Stromal cell of bone marrow (primary cell): ENCODE results near the gene SNORC.
"Not testable (repeated sequence)": the region's sequence is repeated elsewhere in the genome, so short reads cannot be mapped to it uniquely, and the experiment has no call there.

Source experiments
- DNase-seq: peaks from one replicate; pipeline ENCODE4 v3.0.0-alpha.2; 2012; ENCODE audit warnings: low read depth

Gene SNORC

DNA sequence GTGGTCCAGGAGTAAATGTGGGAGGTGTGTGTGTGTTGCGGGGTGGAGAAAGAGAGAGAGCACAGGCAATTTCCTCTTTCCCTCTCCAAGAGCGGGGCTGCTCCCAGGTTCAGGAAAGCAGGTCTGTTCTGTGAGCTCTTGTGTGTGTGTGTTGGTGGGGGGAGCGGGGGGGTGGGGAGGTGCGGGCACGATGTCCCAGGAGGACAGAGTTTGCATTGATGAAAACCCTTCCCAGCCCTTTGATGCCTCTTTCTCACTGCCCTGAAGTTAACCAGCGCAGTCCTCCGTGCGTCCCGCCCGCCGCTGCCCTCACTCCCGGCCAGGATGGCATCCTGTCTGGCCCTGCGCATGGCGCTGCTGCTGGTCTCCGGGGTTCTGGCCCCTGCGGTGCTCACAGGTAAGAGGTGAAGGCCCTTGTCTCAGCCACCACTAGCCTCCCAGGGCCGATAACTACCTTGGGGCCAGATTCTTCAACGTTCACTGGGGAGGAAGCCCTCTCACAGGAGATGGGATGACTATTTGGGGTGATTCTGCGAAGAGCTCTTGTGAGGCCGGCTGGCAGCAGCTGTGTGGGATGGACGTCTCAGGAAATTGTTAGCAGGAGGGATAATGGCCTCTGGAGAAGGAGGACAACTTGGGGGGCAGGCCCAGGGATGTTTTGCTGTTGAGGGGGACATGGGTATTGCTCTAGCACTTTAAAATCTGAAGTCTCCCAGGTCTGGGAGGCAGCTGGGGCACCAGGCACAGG is at the start of gene SNORC:
SNORC (plus strand) TSS at position 247 of the 748 bp plus-strand sequence; CDS start at position 325, 78 bp downstream.
- no peak for DNase-seq

DNA sequence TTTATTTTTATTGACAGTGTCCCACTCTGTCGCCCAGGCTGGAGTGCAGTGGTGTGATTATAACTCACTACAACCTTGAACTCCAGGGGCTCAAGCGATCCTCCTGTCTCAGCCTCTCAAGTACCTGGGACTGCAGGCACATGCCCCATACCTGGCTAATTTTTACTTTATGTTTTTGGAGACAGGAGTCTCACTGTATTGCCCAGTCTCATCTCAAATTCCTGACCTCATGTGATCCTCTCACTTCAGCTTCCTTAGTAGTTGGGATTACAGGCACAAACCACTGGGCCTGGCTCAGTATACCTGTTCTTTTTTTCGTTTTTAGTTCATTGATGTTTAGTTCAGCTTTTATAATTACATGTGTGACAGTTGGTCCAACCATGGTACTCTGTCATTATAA is 40.1 kb upstream of the SNORC start:
- DNase-seq = no peak

DNA sequence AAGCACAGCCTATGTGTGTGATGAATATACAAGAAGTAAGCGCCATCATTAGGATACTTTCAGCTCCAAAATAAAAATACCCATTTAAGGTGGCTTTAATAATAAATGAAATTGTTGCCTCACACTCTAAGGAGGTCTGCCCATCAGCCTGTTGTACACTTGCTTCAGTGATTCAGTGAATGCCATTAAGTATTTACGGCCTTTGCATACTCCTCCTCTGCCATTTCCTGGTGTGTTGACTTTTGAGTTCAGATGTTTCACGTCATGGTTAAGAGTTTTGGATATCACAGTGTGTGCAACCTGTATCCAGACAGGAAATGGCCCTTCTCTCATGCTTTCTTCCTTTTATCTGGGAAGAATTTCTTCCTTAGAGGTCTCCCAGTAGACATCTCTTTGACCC is 38.6 kb upstream of the SNORC start:
- DNase-seq = no peak

DNA sequence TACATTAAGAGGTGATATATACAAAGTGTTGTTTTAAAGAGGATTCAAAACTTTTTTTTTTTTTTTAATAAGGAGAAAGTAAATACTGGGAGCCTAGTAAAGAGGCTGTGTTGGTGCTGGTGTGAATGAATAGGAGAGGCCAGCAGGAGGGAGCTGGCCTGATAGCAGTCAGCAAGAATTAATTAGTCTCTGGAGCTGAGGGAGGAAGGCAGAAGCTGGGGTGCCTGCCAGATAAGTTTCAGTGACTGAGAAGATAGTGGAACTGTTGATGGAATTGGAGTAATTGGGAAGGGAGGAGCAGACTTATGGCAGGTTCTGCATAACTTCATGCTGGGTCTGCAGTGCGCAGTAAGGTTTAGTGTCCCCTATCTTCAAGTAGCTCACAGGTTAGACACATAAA is 36.2 kb upstream of the SNORC start:
- no peak for DNase-seq

DNA sequence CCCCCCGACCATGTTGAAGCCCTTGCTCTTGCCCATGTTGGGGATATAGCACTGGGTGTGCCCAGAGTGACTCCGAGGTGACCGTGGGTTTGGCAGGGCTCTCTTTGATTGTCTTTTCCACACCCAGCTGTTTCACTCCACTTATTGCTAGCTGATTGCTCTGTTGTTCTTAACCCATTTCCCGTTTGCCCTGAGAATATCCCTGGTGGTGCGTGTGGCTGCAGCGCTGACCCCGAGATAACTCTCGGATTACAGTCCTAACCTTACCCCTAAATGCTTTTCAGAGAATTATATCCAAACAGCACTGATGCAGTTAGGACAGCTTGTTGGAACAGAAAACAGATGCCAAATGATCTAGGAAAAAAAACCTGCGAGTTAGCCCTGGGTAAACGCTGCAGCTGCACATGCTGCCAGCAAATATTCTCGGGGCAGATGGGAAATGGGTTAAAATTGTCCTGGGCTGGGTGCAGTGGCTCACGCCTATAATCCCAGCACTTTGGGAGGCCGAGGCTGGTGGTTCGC is 34.3 kb upstream of the SNORC start:
- no peak for DNase-seq

DNA sequence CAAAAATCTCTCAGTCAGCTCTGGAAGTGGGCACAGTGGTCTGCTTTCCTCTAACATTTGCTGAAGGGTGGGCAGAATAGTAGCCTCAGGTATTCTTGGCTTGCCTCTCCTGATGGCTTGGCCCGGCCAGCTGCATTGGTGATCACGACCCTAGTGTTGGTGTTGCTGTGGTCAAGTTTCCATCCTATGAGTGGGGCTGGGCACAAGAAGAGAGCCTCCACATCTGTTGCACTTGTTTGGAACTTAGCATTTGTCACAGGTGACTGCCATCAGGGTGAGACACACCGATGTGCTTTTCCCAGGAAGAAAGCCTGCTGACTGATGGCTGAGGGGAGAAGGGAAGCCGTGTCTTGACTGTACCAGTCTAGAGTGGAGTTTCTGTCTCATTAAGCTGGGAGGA is 33.1 kb upstream of the SNORC start:
- DNase-seq = no peak

DNA sequence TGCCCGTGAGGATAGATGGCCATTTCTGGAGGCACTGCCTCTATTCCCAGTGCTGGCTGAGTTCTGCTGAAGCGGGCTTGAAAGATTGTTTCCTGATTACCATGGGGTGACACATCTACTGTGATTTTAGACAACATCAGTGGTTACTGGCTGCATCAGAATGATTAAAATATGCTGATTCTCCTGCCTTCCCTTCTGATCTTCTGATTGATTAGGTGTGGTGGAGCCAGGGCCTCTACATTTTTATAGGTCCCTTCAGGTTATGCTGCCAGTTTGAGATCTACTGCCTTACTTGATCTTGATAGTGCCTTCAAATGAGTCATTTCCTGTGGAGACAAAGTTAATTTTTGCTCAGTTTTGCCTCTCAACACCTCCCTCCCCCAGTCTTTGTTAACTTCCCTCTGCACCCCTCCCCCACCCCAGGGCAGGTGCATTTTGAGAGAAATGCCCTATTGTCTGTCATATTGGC is 31.6 kb upstream of the SNORC start:
- DNase-seq = no peak

DNA sequence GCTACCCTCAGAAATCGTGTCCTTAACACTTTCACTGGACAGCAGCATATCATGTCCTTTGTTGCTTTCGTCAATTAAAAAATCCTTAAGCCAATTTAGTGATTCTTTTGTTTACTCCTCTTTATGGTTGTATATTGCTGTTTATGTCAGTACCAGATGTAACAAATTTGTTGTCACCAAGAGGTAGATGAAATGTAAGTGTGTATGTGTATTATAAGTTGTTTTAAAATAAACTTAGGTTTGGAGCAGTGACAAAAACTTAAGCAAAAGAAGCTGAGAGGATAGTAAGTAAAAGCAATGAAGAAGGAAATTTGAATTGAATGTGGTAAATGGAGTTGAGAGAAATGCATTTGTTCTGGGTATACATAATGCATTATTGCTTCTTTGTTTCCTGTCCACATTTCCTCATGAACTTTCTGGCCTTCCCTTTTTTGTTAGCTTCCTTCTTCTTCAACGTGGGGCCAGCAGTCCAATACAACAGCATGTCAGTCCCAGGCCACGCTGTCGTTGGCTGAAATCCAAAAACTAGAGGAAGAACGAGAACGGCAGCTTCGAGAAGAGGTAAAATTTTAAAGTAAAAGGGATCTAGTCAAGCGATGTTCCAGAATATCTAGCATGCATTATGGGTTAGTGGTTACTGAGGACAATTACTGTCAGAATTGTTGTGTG is 30.5 kb upstream of the SNORC start:
- no peak for DNase-seq

DNA sequence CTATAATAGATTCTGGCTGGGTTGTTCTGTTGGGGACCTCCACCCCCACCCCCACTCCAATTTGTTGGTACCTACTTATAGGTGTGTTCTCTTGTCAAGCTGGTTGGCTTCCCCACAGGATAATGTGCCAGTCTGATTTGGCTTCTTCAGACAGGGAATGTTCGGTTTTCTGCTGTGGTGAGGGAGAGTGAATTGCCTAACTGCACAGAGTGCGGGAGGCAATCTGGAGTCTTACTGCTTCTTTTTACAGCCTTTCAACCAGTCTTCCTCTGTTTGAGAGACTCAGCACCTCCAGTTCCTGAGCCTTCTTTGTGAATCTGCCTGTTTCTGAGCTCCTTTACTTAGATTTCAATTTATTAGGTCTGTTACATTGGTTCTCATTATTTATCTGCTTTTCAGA is 27.4 kb upstream of the SNORC start:
- no peak for DNase-seq

DNA sequence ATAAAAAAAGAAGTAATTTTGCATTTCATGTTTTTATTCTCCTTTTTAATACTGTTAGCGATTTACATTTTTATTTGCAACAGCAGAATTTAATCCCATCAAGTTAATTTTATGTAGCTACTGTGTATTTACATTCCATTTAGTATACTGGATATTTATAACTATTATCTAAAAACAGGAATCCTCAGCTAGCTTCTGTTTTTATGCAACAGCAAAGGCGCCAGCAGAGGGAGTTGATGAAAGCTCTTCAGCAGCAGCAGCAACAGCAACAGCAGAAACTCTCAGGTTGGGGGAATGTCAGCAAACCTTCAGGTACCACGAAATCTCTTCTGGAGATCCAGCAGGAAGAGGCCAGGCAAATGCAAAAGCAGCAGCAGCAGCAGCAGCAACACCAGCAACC is 26.2 kb upstream of the SNORC start:
- no peak for DNase-seq

DNA sequence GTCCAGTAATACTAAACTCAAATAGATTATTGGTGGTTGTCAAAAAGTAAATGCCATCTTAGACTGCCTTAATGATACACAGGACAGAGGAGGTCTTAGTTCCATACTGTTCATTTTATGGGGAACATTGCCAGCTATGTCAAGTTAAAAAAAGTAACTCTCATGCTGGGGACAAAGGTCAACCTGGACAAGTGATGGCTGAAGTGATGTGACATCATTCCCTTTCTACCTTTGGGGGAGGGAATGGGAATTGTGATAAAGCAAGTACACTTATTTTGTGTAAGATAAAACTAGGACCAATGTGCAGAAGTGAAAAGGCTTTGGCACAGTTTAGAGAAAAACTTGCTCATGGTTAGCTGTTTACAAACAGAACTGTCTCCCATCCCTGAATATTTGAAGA is 24.0 kb upstream of the SNORC start:
- DNase-seq = no peak

DNA sequence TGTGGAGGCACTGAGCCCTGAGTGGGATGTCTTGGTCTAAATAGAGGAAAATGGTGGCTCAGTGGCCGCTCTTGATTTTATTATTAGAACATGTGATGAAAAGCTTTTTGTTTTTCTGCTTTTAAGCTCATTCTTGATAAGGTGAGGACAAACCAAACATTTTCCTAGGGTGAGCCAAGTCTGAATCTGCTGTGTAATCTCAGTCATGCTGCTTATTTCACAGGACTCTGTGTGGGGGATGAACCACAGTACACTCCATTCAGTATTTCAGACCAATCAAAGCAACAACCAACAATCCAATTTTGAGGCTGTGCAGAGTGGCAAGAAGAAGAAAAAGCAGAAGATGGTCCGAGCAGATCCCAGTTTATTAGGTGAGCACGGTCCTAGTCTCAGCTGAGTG is 20.0 kb upstream of the SNORC start:
- DNase-seq = no peak

DNA sequence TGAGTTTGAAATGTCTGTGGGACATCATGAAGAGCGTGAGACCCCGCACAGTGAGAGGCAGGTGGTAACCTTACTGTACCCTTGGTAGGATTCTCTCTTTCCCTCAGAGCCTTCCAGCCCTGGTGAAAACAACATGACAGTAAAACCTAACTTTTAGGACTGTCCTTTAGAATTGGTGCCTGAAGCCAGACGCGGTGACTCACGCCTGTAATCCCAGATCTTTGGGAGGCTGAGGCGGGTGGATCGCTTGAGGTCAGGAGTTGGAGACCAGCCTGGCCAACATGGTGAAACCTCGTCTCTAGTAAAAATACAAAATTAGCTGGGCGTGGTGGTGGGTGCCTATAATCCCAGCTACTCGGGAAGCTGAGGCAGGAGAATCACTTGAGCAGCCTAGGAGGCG is 18.0 kb upstream of the SNORC start:
- not testable (repeated sequence) for DNase-seq

DNA sequence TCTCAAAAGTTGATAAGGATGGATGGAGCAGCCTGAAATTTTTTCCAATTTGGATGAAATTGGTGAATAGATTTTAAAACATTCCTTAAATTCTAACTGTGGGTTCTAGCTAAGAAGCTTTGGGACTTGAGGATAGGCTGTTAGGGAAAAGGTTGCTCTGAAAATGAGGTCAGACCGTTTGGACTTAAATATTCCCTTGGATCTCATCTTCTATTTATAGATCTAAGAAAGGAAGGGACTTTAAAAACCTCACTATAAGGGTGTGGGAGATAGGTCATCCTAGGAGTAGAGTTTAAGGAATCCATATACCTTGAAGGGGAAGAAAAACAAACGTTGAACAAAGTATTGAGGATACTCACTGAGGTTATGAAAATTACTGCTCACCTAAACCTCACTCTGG is 17.4 kb upstream of the SNORC start:
- no peak for DNase-seq

DNA sequence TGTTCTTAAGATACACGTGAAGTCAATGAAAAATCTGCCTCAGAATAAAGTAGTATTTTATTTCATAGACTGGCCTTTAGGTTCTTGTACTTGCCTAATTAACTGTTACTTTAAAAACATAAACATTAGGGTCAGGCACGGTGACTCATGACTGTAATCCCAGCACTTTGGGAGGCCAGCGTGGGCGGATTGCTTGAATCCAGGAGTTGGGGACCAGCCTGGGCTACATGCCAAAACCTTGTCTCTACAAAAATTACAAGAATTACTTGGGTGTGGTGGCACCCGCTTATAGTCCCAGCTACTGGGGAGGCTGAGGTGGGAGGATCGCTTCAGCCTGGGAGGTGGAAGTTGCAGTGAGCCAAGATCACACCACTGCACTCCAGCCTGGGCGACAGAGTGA is 16.0 kb upstream of the SNORC start:
- DNase-seq = peak; percentile 24

DNA sequence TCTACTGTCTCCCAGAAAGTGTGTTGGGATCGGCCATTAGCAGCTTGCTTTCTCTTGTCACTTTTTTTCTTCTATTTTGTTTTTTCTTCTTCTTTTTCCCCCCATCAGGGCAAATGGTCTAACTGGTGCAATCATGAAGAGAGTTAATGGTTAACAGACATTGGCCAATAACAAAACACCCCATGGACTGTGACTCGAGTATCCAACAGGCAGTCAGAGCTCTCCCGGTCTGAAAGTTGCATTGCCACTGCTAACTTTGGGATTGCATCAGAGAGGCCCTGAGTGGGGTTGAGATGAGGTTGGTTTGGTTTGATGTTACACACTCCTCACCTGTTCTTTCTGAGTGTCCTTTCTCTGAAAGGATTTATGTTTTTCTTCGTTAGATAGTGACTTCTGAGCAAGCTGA is 12.9 kb upstream of the SNORC start:
- no peak for DNase-seq

DNA sequence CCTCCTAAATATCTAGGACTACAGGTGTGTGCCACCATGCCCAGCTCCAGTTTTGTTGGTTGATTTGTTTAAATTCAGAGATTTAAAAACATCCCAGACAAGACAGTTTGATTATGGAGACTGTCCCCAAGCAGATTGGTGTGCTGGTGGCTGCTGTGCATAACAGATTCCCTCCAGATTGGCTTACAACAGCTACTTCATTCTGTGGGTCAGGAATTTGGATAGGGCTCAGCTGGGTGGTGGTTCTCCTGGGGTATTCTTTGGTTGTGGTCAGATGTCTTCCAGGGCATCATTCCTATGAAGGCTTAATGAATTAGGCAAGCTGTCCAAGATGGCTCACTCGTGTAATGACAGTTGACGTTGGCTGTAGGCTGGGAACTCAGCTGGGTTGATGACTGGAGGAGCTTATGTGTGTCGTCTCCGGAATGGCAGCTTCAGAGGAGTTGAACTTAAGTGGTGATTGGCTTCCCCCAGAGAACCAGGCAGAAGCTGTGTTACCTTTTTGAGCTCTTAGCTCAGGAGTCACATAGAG is 10.6 kb upstream of the SNORC start:
- no peak for DNase-seq

DNA sequence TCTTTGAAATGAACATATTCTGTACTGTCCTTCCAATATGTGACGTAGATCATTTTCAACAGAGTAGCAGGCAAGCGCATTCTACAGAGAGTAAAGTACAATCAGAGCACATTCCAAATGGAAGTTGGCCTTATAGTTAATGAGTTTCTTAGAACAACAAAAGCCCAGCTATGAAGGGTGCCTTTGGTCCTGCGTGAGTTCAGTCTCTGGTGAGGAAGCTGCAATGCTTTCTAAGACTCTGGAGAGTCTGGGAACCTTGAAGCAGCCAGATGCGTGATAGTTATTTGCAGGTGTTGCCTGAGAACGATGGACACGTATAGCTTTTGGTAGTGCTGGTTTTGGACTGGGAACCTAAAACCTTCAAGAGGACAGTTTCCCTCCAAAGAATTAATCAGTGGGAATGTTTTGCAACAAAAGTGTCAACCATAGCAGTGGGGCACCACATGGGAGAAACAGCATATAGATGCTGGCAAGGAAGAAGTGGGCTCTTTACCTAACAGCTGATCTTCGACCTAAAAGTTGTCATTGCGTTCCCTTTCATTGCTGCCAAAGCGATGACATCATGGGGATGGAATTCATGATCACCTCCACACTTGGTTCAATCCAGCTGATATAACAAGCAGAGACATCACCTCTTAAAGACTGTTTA is 9.3 kb upstream of the SNORC start:
- no peak for DNase-seq

DNA sequence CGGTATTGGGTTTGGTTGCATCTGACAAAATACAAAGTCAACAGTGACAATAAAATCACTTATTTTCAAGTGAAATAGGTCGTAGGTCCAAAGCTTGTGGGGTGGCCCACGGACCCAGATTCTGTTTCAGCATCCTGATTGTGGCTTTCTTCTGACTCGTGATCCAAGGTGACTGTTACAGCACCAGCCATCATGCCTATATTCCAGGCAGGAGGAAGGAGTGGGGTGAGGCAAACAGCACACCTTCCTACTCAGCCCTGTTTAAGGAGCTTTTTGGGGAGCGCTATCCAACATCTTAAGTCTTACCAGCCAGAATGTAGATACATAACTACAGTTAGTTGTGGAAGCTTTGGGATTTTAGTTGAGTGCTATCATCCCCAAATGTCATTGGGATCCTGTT is 8.7 kb upstream of the SNORC start:
- DNase-seq = no peak

DNA sequence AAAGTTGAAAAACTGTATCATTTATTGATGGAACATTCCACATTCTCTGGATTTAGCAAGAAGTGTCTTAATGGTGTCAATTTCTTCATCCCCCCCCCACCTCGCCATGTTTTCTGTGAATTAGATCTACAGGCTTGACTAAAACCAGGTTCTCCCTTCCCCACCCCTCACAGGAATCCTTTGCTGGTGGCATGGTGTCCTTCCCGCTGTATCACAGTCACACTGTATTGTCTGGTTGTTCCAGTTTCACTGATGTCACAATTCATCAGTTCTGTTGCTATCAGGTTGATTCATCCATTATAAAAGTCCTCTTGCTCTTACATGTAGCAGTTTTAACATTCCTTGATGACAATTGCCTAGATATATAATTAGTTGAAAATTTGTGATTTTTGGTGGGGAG is 6.1 kb upstream of the SNORC start:
- DNase-seq = no peak

DNA sequence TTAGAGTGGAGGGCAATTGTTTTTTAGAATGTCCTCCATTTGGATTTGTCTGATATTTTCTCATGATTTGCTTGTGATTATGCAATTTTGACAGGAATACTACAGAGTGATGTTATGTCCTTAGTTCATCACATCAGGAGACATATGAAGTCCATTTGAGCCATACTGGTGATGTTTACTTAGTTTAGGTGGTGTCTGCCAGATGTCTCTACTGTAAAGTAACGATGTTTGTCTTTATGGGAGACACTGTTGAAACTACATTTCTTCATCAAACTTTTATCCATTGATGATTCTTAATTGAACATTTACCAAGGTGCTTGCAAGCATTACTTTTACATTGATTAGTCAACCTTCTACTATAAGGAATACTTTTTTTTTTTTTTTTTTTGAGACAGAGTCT is 4.9 kb upstream of the SNORC start:
- no peak for DNase-seq

DNA sequence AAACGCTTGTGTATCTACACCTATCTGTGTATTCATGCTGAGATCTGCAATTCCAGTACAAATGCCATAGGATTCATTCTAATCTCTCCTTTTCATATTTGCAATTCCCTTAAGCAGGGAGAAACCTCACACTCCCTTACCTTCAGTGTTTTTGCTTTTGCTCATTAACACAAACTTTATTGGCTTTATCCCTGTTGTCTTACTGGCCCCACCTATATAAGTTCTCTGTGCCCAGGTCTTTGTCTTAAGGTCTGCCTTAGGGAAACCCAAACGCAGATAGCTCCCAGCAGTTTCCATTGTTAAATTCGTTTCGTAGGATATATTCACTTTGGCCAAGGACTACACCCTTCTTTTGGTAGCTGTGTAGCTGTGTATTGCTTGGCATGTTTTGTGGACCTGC is 4.0 kb upstream of the SNORC start:
- no peak for DNase-seq
